HG03196 (cell line): ENCODE measurements around the gene ANKRD23.
"Not testable (repeated sequence)": the region's sequence is repeated elsewhere in the genome, so short reads cannot be mapped to it uniquely, and the experiment has no call there.

Experiments used
- ATAC-seq: cut with Tn5 transposase; IDR thresholded peaks from one replicate; pipeline ENCODE4 v1.9.1; 2021; ENCODE audit not compliant: unreplicated experiment

Gene ANKRD23

GRCh38 chr2:96801005-96801785, 42.6 kb downstream of the ANKRD23 start:
- ATAC-seq: peak; percentile 55

DNA sequence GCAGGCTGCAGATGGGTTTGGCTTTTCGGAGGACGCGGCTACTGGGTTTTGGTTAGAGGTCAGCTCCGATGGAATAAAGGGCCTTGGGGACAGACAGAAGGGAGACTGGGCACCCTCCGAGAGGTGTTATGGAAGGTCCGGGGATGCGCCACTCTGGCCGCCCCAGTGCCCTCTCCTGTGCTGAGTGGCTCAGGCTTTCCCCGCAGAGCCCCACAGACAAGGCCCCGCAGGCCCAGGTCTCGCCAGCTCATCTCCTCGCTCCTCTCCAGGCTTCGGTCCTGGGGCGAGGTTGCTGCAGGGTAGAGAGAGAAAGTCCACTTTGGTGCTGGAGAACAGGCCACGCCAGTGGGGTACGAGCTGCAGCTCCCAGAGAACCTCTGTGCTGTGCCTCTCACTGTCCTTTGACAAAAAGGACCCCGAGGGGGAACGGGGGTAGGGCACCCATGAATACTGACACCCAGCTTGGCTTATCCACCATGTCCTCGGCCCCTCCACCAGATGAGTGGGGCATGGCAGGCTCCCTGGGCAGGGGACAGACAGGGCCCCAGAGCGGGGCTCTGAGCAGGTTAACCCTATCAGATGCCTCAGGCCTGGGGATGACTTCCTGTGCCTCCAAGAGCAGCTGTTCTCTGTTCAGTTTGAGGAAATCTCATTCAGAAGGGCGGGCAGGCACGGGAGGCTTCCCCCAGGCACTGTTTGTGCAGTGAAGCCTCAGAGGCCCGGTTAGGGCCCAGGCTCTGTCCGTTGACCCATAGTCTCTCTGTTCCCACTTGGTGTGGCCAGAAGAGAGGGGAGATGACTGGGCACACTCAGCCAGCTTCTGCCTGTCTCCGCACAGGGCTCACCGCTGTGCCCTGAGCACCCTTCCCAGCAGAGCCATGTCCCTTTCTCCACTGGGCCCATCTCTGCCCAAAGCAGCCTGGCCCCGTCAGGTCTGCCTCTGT, 43.5 kb downstream of the ANKRD23 start:
- ATAC-seq: peak; percentile 11

DNA sequence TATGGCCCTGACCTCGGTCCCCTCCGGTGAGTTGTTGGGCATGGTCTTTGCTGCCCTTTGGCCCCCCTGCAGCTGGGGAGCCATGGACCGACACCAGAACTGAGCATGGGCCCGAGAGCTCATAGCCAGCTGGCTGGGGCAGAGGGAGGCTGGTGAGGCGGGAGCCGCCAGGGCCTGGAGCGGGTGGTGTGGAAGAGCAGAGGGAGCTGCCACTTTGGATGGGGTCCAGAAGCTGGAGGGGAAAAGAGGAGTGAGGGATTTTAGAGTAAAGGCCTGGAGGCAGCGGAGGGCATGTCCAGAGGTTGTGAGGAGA, 44.2 kb downstream of the ANKRD23 start:
- no peak for ATAC-seq

GRCh38 chr2:96798733-96799622, 44.8 kb downstream of the ANKRD23 start:
- ATAC-seq: no peak

- ATAC-seq: no peak
Measured at GRCh38 chr2:96797066-96797625, 46.7 kb downstream of the ANKRD23 start.

DNA sequence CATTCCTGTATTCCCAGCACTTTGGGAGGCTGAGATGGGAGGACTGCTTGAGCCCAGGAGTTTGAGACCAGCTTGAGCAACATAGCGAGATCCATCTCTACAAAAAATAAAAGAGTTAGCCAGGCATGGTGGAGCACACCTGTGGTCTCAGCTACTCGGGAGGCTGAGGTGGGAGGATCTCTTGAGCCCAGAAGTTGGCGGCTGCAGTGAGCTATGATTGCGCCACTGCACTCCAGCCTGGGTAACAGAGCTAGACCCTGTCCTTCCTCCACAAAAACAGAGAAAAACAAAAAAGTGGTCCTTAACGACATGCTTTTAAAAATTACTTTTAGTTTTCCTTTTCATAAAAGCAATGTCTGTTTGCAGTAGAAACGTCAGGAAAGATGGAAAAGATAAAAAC, 47.3 kb downstream of the ANKRD23 start:
- ATAC-seq: not testable (repeated sequence)

- no peak for ATAC-seq
Measured at GRCh38 chr2:96795076-96795475, 48.7 kb downstream of the ANKRD23 start.

- no peak for ATAC-seq
Measured at GRCh38 chr2:96792772-96793749, 50.8 kb downstream of the ANKRD23 start.

DNA sequence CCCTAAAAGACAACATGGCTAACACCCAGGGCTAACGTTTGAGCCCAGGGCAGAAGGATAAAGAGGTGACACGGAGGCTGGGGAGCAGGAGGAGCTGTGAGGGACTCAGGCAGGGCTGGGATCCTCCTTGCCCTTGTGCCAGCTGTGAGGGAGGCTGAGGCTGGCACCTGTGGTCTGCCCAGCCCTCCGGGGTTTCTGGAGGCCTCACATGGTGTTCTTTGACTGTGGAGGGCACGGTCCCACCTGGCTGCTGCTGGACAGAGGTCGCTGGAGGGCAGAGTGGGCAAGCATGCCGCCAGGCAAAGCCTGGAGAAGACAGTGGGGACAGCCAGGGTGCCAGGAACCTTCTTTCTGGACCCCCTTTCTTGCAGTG, 54.6 kb downstream of the ANKRD23 start:
- no peak for ATAC-seq

GRCh38 chr2:96788442-96789244, 55.2 kb downstream of the ANKRD23 start:
- no peak for ATAC-seq
